ENCODE results near the gene DRD1.

DRD1 gene

DNA sequence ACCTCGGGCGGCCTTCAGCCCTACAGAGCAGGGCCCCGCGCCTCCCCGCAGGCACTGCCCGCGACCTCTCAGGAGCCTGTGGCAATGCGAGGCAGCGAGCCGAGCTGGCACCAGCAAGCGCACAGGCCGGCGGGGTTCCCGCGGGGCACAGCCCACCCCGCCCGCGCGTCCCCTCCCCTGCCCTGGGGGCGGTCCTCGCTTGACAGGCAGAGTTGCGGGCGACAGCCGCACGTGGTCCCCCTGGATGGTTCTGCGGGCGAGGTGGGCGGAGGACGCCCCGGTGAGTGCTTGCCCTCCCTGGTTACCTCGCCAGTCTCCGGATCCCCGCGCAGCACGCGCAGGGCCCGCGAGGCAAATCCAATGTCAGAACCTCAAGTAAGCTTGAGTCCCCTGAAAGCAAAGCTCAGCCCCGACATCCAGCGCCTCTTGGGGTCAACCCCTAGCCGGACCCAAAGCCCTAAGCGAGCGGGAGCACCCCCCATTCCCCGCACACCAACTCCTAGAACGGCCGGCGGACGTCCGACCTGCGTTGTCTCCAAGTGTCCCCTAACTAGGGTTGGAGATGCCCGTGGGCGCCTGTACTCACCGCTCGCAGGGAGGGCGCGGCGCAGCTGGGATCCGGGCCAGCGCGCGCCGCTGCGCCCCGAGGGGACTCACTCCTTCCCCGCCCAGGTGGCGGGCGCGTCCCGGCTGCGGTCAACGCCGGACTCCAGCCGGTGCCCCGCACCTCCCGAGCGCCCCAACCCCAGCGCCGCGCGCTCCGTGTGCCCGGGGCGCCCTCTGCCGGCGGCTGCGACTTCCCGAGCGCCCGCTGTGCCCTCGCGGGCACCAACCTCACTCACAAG lies at the start of gene DRD1:
DRD1 (minus strand) TSS at position 123 of the 845 bp plus-strand sequence. CDS start 1,083 bp downstream, outside the sequence.
- no peak for DNase-seq

- DNase-seq, result no peak
These were observed 49.7 kb upstream of the DRD1 start for GRCh38 chr5:175493726-175494125.

GRCh38 chr5:175493260-175493659 lies 49.3 kb upstream of the DRD1 start:
- no peak for DNase-seq

DNA sequence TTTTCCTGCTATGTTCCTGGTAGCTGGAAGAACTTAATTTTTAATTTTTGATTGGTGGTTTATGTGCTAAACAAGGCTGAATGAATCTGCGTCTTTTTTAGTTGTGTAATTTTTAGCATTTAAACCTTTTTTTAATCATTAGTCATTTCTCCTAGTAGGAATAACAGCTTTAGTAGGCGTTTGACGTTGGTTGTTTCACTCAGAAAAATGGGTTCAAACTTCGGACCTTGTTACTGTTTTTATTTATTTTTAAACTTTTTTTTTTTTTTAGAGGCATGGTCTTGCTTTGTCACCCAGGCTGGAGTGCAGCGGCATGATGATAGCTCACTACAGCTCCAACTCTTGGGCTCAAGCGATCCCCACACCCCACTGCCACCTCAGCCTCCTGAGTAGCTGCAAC lies 47.2 kb upstream of the DRD1 start:
- no peak for DNase-seq

DNA sequence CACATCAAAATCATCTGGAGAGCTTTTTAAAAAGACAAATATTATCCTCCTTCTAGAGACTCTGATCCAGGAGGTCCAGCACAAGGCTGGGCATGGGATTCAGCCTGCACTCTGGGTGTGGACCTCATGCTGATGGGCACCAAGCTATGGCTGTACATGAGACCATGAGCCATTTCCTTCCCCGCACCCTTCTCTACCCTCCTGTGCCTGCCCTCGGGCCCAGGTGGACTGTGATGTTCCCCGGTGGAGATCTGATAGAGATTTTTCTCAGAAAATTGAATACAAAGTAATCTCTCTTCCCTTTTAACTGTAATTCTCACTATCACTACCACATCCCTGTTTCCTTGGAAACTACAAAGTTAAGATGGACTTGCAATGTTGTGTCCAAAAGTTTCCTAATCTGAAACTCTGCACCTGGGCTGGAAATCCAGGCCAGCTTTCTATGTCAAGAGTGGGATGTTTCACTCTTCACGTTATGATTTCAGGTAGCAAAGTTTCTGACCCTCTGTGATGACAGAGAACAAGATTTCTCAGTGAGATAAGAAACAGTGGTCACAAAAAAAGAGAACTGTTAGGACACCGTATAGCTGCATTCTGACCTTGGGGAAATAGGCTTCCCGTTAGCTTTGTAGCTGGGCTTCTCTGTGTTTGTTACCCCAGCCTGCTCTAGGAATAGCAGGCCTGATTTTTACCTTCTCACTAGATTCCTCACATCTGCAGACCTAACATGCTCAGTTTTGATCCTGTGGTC lies 45.9 kb upstream of the DRD1 start:
- no peak for DNase-seq

DNA sequence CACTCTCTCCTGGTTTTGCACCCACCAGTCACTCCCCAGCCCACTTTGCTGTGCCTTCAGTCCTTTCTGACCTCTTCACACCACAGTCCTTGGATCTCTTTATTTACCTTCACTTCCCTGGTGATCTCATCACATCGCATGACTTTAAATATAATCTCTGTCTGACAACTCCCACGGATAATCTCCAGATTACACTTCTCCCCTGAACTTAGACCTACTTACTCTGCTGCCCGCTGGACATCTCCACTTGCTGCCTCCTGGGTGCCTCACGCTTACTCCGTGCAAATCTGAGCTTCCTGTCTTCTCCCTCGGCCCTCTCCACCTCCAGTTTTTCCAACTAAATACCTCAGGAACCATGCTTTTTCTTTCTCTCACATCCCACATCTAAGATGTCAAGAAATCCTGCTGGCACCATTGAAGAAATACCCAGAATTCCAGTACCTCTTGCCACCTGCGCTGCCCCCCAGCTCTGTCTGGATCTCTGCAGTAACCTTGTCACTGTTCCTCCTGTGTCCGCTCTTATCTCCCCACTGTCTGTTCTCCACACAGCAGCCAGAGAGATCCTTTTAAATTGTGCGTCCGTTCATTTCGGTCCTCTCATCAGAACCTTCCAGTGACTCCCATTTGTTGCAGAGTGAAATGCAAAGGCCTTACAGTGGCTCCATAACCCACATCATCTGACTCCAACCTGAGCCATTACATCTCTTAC lies 43.7 kb upstream of the DRD1 start:
- DNase-seq, result no peak

DNA sequence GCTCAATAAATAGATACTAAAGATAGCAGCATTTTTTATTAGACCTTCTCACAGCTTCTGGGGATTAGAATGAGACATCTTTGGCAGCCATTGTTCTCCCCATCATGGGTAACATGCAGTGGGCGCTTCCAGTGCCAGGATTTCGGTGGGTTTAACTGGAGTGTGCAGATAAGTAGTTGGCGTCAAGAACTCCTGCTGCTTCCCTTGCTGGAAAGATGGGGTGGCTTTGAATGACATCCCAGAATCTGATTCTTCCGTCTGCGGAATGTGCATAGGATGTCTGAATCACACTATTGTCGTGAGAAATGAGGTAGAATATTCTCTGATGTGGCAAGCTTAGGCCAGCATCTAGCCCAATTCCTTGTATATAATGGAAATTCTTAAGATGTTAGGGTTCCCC lies 41.6 kb upstream of the DRD1 start:
- DNase-seq, result no peak

GRCh38 chr5:175484829-175485228 lies 40.8 kb upstream of the DRD1 start:
- no peak for DNase-seq

DNA sequence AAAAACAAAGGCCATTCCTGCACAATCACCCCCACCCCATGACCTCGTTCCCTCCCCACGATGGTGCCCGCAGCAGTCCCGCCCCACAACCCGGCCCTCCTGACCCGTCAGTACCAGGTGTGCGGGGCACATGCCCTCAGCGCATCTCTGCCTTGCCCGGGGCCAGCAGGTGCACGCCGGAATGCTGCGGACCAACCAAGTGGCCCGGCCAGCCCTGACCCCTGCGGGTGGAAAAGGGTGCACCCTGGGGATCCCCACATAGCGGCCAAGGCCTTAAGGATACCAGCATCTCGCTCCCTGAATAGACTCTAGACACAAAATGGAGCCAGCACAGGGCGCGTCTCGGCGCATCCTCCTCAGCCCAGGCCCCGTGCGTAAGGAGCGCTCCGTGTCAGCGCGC lies 40.3 kb upstream of the DRD1 start:
- no peak for DNase-seq

DNA sequence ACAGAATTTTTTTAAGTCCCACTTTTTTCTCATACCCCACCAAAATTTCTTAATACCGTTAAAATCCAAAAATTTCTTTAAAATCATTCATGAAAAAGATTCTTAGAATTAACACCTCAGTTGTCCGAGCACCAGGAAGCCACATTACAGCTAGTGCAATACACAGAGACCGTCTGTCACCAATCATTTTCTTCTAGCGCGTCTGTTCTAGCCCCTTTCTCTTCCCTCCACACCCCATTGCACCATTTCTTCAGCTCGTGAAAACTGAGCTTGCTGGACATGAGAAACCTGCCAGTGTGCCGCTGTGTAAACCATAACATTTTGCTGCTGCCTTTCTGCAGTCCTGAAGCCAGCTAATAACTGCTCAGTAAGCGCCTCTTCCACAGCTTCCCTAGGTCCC lies 39.4 kb upstream of the DRD1 start:
- DNase-seq, result no peak

- DNase-seq, result no peak
These were observed 35.3 kb upstream of the DRD1 start for GRCh38 chr5:175479125-175479881.

DNA sequence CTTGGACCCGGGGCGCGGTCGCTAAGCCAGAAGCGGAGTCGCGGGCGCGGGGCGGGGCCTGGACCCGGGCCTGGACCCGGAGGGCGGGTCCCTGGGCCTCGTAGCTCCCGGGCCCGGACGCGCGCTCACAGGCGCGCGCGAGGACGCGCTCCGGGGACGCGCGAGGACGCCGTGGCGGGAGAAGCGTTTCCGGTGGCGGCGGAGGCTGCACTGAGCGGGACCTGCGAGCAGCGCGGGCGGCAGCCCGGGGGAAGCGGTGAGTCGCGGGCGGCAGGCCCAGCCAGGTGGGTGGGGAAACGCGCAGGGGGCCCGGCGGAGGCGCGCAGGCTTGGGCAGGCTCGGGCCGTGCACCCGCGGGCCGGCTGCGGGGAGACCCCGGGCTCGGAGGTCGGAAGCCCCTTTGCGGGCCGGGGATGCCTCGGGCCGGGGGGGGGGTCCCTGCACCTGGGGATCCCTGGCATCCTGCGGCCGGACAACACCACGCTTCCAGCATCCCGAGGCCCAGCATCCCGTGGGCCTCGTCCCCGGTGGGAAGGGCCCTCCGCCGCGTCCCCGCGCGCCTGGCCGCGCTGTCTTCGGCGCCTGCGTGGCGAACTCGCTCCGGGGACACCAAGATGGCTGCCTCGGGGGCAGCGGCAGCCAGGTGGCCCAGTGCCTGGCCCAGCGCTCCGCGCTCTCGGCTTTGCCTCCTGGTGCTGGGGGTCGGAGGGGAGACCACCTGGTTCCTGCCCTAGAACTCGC lies 34.6 kb upstream of the DRD1 start, which contains the start of gene SFXN1:
SFXN1 (plus strand) TSS at position 177 of the 741 bp plus-strand sequence. CDS start 13,544 bp downstream, outside the sequence.
- DNase-seq, result peak; percentile 45

DNA sequence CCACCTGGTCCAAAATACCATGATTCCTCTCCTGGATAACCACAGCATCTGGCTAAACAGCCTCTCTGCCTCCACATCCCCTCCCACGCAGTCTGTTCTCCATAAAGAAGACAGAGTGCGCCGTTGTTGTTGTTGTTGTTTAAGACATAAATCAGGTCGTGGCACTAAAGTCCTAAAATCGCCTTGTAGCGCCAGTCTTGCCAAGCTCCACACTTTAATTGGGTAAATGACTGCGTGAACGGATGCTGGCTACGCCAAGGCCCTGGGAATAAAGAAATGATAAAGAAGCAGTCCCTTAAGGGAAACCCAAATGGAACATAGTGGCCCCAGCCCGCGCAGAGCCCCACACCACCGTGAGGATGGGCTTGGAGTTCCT lies 34.0 kb upstream of the DRD1 start:
- DNase-seq, result no peak

DNA sequence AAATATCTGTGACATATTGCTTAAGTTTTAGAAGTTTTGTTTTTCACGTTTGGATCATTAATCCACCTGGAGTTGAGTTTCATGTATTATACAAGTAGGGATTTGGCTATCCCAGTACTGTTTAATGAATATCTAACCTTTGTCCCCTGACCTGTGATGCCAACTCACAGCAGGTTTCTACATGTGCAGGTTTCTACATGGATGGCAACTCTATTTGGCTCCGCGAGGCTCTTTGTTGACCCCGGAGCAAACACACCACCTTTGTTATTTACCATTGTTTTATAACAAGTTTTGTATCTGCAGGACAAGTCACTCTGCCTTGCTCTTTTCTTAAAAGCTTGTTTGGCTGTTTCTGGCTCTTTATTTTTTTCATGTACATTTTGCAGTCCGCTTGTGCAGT lies 33.5 kb upstream of the DRD1 start:
- no peak for DNase-seq

GRCh38 chr5:175475248-175475647 lies 31.3 kb upstream of the DRD1 start:
- no peak for DNase-seq

DNA sequence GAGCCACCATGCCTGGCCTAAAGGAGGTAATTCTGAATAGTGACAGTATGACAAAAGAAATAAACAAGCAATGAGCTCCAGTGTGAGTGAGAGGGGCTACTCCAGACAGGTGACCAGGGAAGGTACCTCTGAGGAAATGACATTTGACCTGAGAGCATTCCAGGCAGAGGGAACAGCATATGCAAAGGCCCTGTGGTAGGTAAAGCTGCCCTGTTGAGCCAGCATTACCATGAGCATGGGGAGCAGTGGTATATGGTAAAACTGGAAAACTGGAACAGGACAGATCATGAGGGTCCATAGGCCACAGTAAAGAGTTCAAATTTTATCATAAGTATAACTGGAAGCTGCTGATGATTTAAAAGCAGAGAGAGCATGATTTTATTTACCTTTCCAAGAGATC lies 28.4 kb upstream of the DRD1 start:
- no peak for DNase-seq

DNA sequence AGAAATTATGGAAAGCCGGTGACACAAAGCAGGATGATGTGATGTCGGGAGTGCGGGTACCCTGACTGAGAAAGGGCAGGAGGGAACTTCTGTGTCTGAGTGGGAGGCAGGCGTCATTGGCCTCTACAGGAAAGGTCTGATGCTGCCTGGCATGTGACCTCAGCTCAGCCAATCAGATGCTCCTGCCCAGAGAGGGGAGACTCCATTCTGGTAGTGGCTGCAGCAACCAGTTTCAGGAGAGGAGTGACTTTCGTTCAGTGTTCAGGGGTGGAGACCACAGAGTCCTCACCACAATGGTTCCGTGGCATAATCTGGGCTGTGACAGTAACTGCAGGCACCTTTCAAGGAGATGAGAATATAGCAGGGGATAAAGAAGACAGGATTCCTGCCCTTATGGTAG lies 27.6 kb upstream of the DRD1 start:
- no peak for DNase-seq

GRCh38 chr5:175471196-175471595 lies 27.2 kb upstream of the DRD1 start:
- DNase-seq, result no peak

DNA sequence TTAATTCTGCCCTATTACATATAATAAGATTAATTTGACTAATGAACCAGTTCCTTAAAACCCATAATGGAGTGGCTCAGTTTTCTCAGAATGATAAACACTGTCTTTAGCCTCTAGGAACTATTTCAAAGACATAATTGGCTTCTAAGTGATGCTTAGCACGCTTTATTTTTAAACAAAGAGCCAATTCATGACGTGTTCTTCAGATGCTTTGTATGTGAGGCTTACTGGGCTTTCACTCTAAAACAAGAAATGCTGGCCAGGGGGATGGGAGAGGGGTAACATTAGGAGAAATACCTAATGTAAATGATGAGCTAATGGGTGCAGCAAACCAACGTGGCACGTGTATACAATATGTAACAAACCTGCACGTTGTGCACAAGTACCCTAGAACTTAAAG lies 26.8 kb upstream of the DRD1 start:
- no peak for DNase-seq

DNA sequence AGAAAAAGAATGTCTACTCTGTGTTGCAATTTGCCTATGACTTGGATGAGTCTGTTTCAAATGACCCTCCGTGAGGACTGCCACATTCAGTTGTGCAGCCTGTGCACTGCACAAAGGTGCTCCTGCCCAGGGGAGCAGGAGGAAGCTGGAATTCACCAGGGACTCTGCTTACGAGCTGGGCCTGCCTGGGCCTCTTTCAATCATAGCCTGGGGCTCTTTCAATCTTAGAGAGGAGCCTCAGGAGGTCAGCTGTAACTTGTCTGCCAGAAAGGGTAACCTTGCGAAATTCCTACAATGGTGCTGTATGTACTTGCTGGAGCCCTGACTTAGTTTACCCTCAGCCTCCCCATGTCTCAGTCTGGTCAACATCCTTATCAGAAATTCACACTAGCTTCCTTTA lies 25.9 kb upstream of the DRD1 start:
- DNase-seq, result no peak

DNA sequence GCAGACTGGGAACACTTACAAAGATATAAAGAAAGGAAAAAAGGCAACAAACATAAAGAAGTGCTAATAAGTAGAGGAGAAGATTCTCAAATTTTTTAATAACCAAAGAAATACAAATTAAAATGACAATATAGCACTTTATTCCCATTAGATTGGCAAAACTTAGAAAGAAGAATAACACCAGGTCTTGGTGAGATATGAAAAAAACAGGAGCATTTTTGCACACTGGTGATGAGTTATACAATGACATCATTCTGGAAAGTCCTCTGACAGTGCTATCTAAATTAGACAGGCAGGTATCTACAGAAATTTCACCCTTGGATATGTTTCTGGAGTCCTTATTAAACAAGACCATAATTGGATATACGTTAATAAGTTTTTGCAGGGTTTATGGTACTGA lies 24.9 kb upstream of the DRD1 start:
- DNase-seq, result no peak
